ENCODE results near the gene RDH11.

DNA sequence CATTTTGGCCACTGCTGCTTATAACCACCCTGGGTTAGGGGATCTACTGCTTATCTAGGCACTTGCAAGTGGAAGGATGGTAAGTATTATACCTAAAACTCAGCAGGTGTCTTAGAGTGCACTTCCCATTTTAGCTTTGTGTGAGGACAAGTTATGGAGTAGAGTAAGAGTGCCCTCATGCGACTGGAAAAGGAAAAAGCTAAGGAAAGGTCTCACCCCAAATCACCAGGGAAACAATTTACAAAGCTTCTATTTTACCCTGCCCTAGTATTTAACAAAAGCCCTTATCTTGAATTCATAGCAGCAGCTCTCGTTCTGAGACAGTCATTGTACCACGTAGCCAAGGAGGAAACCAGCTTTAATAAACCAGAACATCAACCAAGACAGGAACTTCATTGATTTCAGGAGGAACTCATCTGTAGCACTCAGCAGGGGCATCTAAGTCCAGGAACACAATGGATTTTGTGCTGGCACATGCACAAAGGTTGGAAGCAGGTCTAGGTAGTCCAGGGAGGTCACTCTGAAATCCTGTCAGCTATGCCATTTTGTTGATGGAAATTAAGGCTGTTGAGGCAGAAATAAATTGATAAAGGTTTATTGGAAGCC is 9.0 kb upstream of the RDH11 start:
- TF ChIP-seq, protein P1, sequence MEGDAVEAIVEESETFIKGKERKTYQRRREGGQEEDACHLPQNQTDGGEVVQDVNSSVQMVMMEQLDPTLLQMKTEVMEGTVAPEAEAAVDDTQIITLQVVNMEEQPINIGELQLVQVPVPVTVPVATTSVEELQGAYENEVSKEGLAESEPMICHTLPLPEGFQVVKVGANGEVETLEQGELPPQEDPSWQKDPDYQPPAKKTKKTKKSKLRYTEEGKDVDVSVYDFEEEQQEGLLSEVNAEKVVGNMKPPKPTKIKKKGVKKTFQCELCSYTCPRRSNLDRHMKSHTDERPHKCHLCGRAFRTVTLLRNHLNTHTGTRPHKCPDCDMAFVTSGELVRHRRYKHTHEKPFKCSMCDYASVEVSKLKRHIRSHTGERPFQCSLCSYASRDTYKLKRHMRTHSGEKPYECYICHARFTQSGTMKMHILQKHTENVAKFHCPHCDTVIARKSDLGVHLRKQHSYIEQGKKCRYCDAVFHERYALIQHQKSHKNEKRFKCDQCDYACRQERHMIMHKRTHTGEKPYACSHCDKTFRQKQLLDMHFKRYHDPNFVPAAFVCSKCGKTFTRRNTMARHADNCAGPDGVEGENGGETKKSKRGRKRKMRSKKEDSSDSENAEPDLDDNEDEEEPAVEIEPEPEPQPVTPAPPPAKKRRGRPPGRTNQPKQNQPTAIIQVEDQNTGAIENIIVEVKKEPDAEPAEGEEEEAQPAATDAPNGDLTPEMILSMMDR (IDR thresholded peaks at IDR 0.05): peak in 1 of 3 donors; percentile 61
- TF ChIP-seq POLR2A (IDR thresholded peaks at IDR 0.05): no peak

All from lower leg skin (tissue), 3 donors.